ENCODE data around the gene AURKAIP1.

GRCh38 chr1:1367315-1367714 lies 7.7 kb downstream of the AURKAIP1 start:
- TF ChIP-seq GATA2 (IDR thresholded peaks at IDR 0.05; ENCODE audit: low read depth, low read length) (no peak), GATA3 (IDR thresholded peaks at IDR 0.05; ENCODE audit: low read depth, low read length) (no peak)

Data from SH-SY5Y (cell line).